HepG2 (cell line): ENCODE measurements around the gene MFAP3L.

Source experiments
- CBX5 ChIP-seq: sonication (generic); formaldehyde crosslinking; IDR thresholded peaks from 2 replicates; pipeline ENCODE4 v1.4.0; 2020; ENCODE audit warnings: missing genetic modification reagents, borderline replicate concordance
- CREB1 ChIP-seq, 2 experiments: fragments of 450-650 bp in 1 of 2; IDR thresholded peaks; 2 replicates each; pipeline ENCODE4 v1.6.1; 2016 to 2017; ENCODE audit warnings: control low read depth in 1 of 2, mild to moderate bottlenecking in 1 of 2, missing compliant biosample characterization in 1 of 2, missing genetic modification characterization in 1 of 2
- POLR2A ChIP-seq, 2 experiments: IDR thresholded peaks; 2 replicates each; pipeline ENCODE4 v1.6.1; 2011; ENCODE audit warnings: low read depth in 2 of 2, low read length in 2 of 2, mild to moderate bottlenecking in 1 of 2, moderate library complexity in 1 of 2; ENCODE audit not compliant: insufficient read depth in 1 of 2
- TBL1XR1 ChIP-seq: fragments of 150-350 bp; IDR thresholded peaks from 2 replicates; pipeline ENCODE4 v1.6.1; 2014; ENCODE audit warnings: borderline replicate concordance, low read length; ENCODE audit not compliant: partially characterized antibody
- ZFP36L1 ChIP-seq: sonication (generic); formaldehyde crosslinking; IDR thresholded peaks from 2 replicates; pipeline ENCODE4 v1.8.0; 2022; ENCODE audit warnings: mild to moderate bottlenecking, missing genetic modification reagents, moderate library complexity
- TF ChIP-seq, protein P1 (sequence below): sonication (generic); IDR thresholded peaks from 2 replicates; pipeline ENCODE4 v1.6.1; 2016; ENCODE audit warnings: low read depth, borderline replicate concordance

DNA sequence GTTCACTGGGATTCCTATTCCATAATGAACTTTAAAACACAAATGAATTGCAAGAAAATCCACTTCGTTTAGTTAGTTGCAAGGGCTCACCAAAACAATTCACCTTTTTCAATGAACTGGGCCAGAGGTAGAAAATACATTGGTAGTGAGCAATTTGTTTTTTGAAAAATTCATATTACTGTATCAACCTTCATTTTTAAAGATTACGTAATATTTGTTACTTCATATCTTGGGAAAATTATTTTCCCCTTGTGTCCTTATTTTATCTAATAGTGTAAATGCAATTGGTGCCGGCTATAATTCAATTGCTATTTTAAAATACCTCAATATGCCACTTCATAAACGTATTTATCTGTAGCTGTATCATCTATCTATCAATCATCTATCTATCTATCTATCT is 41.5 kb downstream of the MFAP3L start:
- TF ChIP-seq, protein P1, sequence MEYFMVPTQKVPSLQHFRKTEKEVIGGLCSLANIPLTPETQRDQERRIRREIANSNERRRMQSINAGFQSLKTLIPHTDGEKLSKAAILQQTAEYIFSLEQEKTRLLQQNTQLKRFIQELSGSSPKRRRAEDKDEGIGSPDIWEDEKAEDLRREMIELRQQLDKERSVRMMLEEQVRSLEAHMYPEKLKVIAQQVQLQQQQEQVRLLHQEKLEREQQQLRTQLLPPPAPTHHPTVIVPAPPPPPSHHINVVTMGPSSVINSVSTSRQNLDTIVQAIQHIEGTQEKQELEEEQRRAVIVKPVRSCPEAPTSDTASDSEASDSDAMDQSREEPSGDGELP = no peak
- TF ChIP-seq POLR2A (IDR thresholded peaks at IDR 0.05; ENCODE audit: insufficient read depth in 1 of 2, low read depth in 2 of 2, low read length in 2 of 2) = no peak
- no peak for TF ChIP-seq ZFP36L1 (CRISPR knock-in tag)
- no peak for TF ChIP-seq TBL1XR1
- no peak for TF ChIP-seq CBX5 (CRISPR knock-in tag)
- no peak for TF ChIP-seq CREB1 (IDR thresholded peaks at IDR 0.05)
- TF ChIP-seq CREB1 (CRISPR knock-in tag; IDR thresholded peaks at IDR 0.05) = no peak
